Measurements from ENCODE around the gene DRD3. TPM values are rescaled to one million over a fixed set of nuclear protein-coding genes. Genes with fewer than 3 reads are reported as not detected.

The DRD3 gene
- total and polyA plus RNA-seq, 7 donors, result not detected

DNA sequence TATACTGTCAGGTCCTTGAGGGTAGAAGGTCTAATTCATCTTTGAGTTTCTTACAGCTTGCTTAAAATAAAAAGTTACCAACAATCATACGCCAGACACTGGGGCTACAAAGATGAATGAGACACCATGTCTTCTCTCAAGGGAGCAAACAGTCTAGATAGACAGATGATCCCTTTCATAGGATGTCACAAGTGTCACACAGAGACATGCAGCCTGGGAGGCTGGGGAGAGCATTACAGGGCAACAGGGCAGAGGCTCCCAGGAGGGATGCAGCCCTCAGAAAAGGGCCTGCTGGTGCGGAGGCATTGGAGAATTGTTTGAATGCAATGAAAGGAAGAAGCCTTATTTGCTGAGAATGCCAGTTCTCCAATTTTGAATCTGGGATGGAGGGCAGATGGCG, 39.0 kb downstream of the DRD3 start:
- no peak for DNase-seq
- WGBS, 2 donors, result 93 to 97% methylated on average over 3 of the region's 3 CpGs
- intact Hi-C loops (cut with DNase I), result no loop called here
- H3K4me3 ChIP-seq, result no peak overlapping the region
- H3K4me1 ChIP-seq, result no peaks in the 10 kb centered on the region
- TF ChIP-seq EP300 (IDR thresholded peaks at IDR 0.05) (no peak), POLR2A (IDR thresholded peaks at IDR 0.05) (no peak), POLR2AphosphoS5 (IDR thresholded peaks at IDR 0.05) (no peak)
- TF ChIP-seq, protein P1, sequence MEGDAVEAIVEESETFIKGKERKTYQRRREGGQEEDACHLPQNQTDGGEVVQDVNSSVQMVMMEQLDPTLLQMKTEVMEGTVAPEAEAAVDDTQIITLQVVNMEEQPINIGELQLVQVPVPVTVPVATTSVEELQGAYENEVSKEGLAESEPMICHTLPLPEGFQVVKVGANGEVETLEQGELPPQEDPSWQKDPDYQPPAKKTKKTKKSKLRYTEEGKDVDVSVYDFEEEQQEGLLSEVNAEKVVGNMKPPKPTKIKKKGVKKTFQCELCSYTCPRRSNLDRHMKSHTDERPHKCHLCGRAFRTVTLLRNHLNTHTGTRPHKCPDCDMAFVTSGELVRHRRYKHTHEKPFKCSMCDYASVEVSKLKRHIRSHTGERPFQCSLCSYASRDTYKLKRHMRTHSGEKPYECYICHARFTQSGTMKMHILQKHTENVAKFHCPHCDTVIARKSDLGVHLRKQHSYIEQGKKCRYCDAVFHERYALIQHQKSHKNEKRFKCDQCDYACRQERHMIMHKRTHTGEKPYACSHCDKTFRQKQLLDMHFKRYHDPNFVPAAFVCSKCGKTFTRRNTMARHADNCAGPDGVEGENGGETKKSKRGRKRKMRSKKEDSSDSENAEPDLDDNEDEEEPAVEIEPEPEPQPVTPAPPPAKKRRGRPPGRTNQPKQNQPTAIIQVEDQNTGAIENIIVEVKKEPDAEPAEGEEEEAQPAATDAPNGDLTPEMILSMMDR (IDR thresholded peaks at IDR 0.05), result no peak
- H3K27ac ChIP-seq, result no peak overlapping the region
- H3K27me3 ChIP-seq, result no peaks in the 10 kb centered on the region
- no peaks in the 10 kb centered on the region for H3K36me3 ChIP-seq
- no peaks in the 10 kb centered on the region for H3K9me3 ChIP-seq

DNA sequence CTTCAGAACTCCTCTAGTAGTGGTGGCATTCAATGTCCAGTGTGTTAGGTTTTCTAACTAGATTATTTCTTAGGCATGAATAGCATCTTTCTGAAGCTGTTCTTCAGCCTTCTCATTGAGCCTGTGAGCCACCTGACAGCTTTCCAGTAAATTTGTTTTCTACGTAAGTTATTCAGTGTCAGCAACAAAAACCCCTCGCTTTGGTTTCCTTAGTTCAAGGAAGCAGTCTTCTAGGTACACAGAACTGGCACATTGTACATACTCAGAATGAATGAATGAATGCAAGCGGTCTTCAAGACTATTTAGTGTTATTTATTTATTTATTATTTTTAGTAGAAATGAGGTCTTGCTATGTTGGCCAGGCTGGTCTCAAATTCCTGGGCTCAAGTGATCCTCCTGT, 44.9 kb downstream of the DRD3 start:
- 91 to 95% methylated on average over 3 of the region's 3 CpGs for WGBS, 2 donors
- Histone ChIP-seq H3K36me3 (no peaks in the 10 kb centered on the region), H3K4me1 (no peaks in the 10 kb centered on the region), H3K27ac (no peak overlapping the region), H3K27me3 (no peaks in the 10 kb centered on the region), H3K9me3 (no peaks in the 10 kb centered on the region), H3K4me3 (no peak overlapping the region)
- TF ChIP-seq POLR2AphosphoS5 (IDR thresholded peaks at IDR 0.05), result no peak
- TF ChIP-seq, protein P1 (IDR thresholded peaks at IDR 0.05), result no peak
- TF ChIP-seq POLR2A (IDR thresholded peaks at IDR 0.05), result no peak
- TF ChIP-seq EP300 (IDR thresholded peaks at IDR 0.05), result no peak
- intact Hi-C loops (cut with DNase I), result no loop called here
- no peak for DNase-seq

DNA sequence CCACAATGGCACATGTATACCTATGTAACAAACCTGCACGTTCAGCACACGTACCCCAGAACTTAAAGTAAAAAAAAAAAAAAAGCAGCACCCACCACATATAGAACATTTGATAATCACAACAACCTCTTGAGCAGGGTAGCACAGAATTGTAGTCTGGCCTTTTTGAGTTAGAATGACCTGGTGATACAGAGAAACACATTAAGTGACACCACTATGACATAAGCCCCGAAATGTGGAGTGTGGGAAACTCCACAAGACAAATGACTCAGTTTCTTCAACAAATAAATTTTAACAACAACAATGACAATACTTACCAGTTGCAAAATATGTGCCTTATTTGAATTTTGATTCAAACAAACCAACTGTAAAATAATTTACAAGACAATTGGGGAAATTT, 46.4 kb downstream of the DRD3 start:
- intact Hi-C loops (cut with DNase I), result no loop called here
- DNase-seq, result no peak
- Histone ChIP-seq H3K27me3 (no peaks in the 10 kb centered on the region), H3K9me3 (no peaks in the 10 kb centered on the region), H3K36me3 (no peaks in the 10 kb centered on the region), H3K4me1 (no peaks in the 10 kb centered on the region), H3K27ac (no peak overlapping the region), H3K4me3 (no peak overlapping the region)
- TF ChIP-seq POLR2AphosphoS5 (IDR thresholded peaks at IDR 0.05) (no peak), POLR2A (IDR thresholded peaks at IDR 0.05) (no peak), EP300 (IDR thresholded peaks at IDR 0.05) (no peak)
- TF ChIP-seq, protein P1 (IDR thresholded peaks at IDR 0.05), result no peak
- 88 to 89% methylated on average over 3 of the region's 3 CpGs for WGBS, 2 donors

DNA sequence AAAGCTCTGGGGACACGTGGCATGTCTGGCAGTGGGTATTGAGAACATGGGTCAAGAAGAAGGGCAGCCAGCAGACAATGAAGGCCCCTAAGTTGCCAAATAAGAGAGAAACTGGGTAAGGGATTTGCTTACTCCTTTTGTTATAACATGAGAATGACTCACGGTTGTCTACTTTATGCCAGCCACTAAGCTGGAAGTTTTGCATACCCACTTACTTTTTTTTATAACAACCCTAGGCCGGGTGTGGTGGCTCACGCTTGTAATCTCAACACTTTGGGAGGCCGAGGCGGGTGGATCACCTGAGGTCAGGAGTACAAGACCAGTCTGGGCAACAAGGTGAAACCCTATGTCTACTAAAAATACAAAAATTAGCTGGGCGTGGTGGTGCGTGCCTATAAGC, 50.0 kb downstream of the DRD3 start:
- no peaks in the 10 kb centered on the region for H3K27me3 ChIP-seq
- 68 to 90% methylated on average over 8 of the region's 8 CpGs for WGBS, 2 donors

DNA sequence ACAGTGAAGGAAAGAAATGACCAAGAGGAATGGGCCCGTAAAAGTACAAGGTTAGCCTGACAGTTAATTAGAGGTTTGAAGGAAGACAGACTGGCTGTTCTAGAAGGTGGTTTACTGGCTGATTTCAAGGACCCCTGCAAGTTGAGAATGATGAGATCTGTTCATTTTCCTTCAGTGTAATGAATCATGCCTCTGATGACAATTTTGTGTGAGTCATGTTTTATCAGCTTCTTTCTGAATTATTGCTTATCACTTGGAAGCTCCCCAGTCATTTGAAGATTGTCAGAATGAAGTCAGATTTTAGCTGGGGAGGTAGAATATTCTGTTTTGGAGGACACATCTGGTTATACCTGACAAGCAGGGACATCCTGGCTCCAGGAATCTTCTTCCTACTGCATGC, 50.6 kb downstream of the DRD3 start:
- H3K4me3 ChIP-seq, result no peak overlapping the region
- H3K27ac ChIP-seq, result no peak overlapping the region
- no peaks in the 10 kb centered on the region for H3K27me3 ChIP-seq
- no peaks in the 10 kb centered on the region for H3K4me1 ChIP-seq
- H3K9me3 ChIP-seq, result no peaks in the 10 kb centered on the region
- no peaks in the 10 kb centered on the region for H3K36me3 ChIP-seq
- 80 to 94% methylated on average over 1 of the region's 1 CpG for WGBS, 2 donors
- TF ChIP-seq, protein P1 (IDR thresholded peaks at IDR 0.05), result no peak
- TF ChIP-seq POLR2AphosphoS5 (IDR thresholded peaks at IDR 0.05) (no peak), POLR2A (IDR thresholded peaks at IDR 0.05) (no peak), EP300 (IDR thresholded peaks at IDR 0.05) (no peak)
- intact Hi-C loops (cut with DNase I), result no loop called here
- DNase-seq, result no peak

More for the DNA sequence above, 50.0 kb downstream of the DRD3 start:
- Histone ChIP-seq H3K9me3 (no peaks in the 10 kb centered on the region), H3K4me1 (no peaks in the 10 kb centered on the region), H3K36me3 (no peaks in the 10 kb centered on the region), H3K4me3 (no peak overlapping the region), H3K27ac (no peak overlapping the region)
- TF ChIP-seq POLR2AphosphoS5 (IDR thresholded peaks at IDR 0.05) (no peak), POLR2A (IDR thresholded peaks at IDR 0.05) (no peak), EP300 (IDR thresholded peaks at IDR 0.05) (no peak)
- TF ChIP-seq, protein P1 (IDR thresholded peaks at IDR 0.05), result no peak
- intact Hi-C loops (cut with DNase I), result no loop called here
- DNase-seq, result no peak
